Upper lobe of right lung (tissue), 1 donor: ENCODE data around the gene MYLK. TPM values are rescaled to one million over a fixed set of nuclear protein-coding genes. Genes with fewer than 3 reads are reported as not detected.
"Not testable (repeated sequence)": the region's sequence is repeated elsewhere in the genome, so short reads cannot be mapped to it uniquely, and the experiment has no call there.

Experiments
- ATAC-seq: fragments of 200-7000 bp; cut with Tn5 transposase; one replicate; pipeline ENCODE4 v1.9.1; 2020; ENCODE audit warnings: mild to moderate bottlenecking, moderate library complexity
- DNase-seq: peaks from one replicate; pipeline ENCODE4 v3.0.0-alpha.2; 2020
- H3K27ac ChIP-seq: fragments of 200-600 bp; one replicate; pipeline ENCODE4 v1.8.0; 2022
- H3K27me3 ChIP-seq: fragments of 200-600 bp; one replicate; pipeline ENCODE4 v1.8.0; 2022; ENCODE audit warnings: mild to moderate bottlenecking
- H3K36me3 ChIP-seq: fragments of 200-600 bp; one replicate; pipeline ENCODE4 v1.8.0; 2022
- H3K4me1 ChIP-seq: fragments of 200-600 bp; one replicate; pipeline ENCODE4 v1.8.0; 2022
- H3K4me3 ChIP-seq: fragments of 200-600 bp; one replicate; pipeline ENCODE4 v1.8.0; 2022; ENCODE audit warnings: mild to moderate bottlenecking
- H3K9me3 ChIP-seq: fragments of 200-600 bp; one replicate; pipeline ENCODE4 v1.8.0; 2022
- CTCF ChIP-seq: fragments of 200-600 bp; IDR thresholded peaks from one replicate; pipeline ENCODE4 v1.8.0; 2022; ENCODE audit warnings: antibody characterized with exemption
- intact Hi-C: fragments of 100-400 bp; cut with DNase I; formaldehyde crosslinking; loops from one replicate; pipeline ENCODE4 v1.11.0; 2022
- total RNA-seq: library from RNA; stranded (reverse); fragmentation: NEBNext Ultra II Directional; extraction: Animal tissue kit (Norgen Biotek cat#: 25700); gene quantifications from one replicate; pipeline ENCODE4 v1.2.1, GENCODE V29; 2021
- donor health status: DM: no; HTN: yes; CAD: no; lungs with severe emphysema.

The MYLK gene
- total RNA-seq, 1 donor from 2014 or later = 248 TPM

DNA sequence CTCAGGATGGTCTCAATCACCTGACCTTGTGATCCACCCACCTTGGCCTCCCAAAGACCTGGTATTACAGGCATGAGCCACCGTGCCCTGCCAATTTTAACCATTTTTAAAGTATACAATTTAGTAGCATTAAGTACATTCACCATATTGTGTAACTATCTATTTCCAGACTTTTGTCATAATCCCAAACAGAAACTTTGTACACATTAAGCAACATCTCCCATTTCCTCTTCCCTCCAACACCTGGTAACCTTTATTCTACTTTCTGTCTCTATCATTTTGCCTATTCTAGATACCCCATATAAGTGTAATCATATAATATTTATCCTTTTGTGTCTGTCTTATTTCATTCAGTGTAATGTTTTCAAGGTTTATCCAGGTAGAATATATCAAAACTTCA, 8.9 kb upstream of the MYLK start:
- H3K4me1 ChIP-seq = no peaks in the 10 kb centered on the region
- intact Hi-C loops = no loop called here

DNA sequence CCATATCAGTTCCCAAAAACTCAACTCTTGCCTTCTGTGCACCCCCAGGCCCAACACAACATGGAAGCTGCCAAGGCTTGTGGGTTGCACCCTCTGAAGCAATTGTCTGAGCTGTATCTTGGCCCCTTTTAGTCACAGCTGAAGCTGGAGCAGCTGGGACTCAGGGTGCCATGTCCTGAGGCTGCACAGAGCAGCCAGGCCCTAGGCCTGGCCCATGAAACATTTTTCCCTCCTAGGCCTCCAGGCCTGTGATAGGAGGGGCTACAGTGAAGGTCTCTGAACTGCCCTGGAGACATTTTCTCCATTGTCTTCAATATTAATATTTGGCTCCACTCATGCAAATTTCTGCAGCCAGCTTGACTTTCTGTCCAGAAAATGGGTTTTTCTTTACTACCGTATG, 8.1 kb upstream of the MYLK start:
- Histone ChIP-seq H3K27ac (no peak overlapping the region), H3K4me1 (no peaks in the 10 kb centered on the region), H3K27me3 (no peaks in the 10 kb centered on the region), H3K36me3 (no peaks in the 10 kb centered on the region), H3K4me3 (no peak overlapping the region), H3K9me3 (no peaks in the 10 kb centered on the region)
- ATAC-seq (no peak), DNase-seq (no peak)
- intact Hi-C loops = no loop called here
- no peak for TF ChIP-seq CTCF

More for the DNA sequence above, 8.9 kb upstream of the MYLK start:
- DNase-seq = no peak
- Histone ChIP-seq H3K27ac (no peak overlapping the region), H3K4me3 (no peak overlapping the region), H3K27me3 (no peaks in the 10 kb centered on the region), H3K9me3 (no peaks in the 10 kb centered on the region), H3K36me3 (no peaks in the 10 kb centered on the region)
- TF ChIP-seq CTCF = no peak
- no peak for ATAC-seq

- not testable (repeated sequence) for ATAC-seq, DNase-seq, H3K4me3 ChIP-seq
Measured at GRCh38 chr3:123890991-123891390, 6.9 kb upstream of the MYLK start.

GRCh38 chr3:123890162-123890561, 6.0 kb upstream of the MYLK start:
- H3K27ac ChIP-seq, ATAC-seq, H3K9me3 ChIP-seq, DNase-seq, H3K36me3 ChIP-seq, H3K4me1 ChIP-seq, H3K4me3 ChIP-seq, H3K27me3 ChIP-seq, intact Hi-C loops: not testable (repeated sequence)

More at GRCh38 chr3:123890991-123891390, 6.9 kb upstream of the MYLK start:
- H3K4me1 ChIP-seq, H3K9me3 ChIP-seq, H3K27me3 ChIP-seq, H3K27ac ChIP-seq, H3K36me3 ChIP-seq, intact Hi-C loops: not testable (repeated sequence)

DNA sequence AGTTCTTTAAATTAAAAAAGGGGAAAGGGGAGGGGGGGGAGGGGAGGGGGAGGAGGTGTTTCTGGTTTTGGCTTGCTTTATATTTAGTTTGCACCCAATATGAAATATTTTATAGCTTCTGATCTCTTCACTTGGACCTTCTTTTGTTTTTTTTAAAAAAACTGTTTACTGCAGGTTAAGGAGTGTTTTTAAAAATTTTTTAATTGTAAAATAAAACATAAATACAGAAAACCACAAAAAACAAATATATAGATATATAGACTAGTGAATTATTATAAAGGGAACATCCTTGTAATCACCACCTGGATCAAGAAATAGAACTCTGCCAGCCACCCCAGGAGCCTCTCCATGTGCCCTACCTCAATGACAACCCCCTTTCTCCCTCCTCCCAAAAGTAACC, 861 bp upstream of the MYLK start:
- Histone ChIP-seq H3K27ac (no peak overlapping the region), H3K9me3 (no peaks in the 10 kb centered on the region), H3K4me1 (peaks cover 7% of the 10 kb centered on the region), H3K36me3 (no peaks in the 10 kb centered on the region), H3K27me3 (peaks cover 7% of the 10 kb centered on the region), H3K4me3 (no peak overlapping the region)
- intact Hi-C loops = no loop called here
- ATAC-seq (no peak), DNase-seq (no peak)
- no peak for TF ChIP-seq CTCF

GRCh38 chr3:123883701-123884202, 380 bp downstream of the MYLK start:
- no peak for TF ChIP-seq CTCF

DNA sequence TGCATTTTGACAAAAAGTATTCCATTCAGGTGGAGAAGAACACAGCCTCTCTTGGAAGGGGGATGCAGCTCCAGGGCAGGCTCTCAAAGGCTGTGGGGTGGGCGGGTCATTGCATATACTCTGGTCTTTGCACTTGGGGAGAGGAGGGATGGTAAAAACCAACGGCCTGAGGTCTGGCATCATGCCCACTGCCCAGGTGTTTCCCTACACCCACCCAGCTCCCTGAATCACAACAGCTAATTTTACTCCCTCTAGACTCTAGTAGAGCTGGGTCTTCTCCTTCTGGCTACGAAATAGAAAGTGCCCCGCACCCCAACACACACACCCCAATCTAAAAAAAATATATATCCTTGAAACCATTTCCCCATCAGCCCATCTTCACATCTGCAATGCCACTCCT, 1.0 kb downstream of the MYLK start:
- Histone ChIP-seq H3K9me3 (no peaks in the 10 kb centered on the region), H3K4me3 (peak overlapping the region; percentile 53), H3K27ac (no peak overlapping the region), H3K36me3 (no peaks in the 10 kb centered on the region), H3K4me1 (peaks cover 7% of the 10 kb centered on the region), H3K27me3 (peaks cover 7% of the 10 kb centered on the region)
- no peak for ATAC-seq
- intact Hi-C loops = no loop called here
- TF ChIP-seq CTCF = no peak
- DNase-seq = no peak

More at GRCh38 chr3:123883701-123884202, 380 bp downstream of the MYLK start:
- no peaks in the 10 kb centered on the region for H3K36me3 ChIP-seq
- intact Hi-C loops = no loop called here
- no peaks in the 10 kb centered on the region for H3K9me3 ChIP-seq
- peaks cover 7% of the 10 kb centered on the region for H3K27me3 ChIP-seq
- ATAC-seq = peak; percentile 20
- no peak overlapping the region for H3K27ac ChIP-seq
- H3K4me1 ChIP-seq = peaks cover 7% of the 10 kb centered on the region
- no peak for DNase-seq
- peak overlapping the region; percentile 53 for H3K4me3 ChIP-seq
